Hindlimb muscle (tissue), 1 donor: ENCODE measurements around the gene TMEM120B. TPM values are rescaled to one million over a fixed set of nuclear protein-coding genes. Genes with fewer than 3 reads are reported as not detected.
"Not testable (repeated sequence)": the region's sequence is repeated elsewhere in the genome, so short reads cannot be mapped to it uniquely, and the experiment has no call there.

Source experiments
- DNase-seq: peaks from one replicate; pipeline ENCODE4 v3.0.0-alpha.2; 2013
- polyA plus RNA-seq: library from polyadenylated mRNA; unstranded; fragments of 120-200 nt; gene quantifications from one replicate; pipeline ENCODE4 v1.2.1, GENCODE V29; 2013; ENCODE audit not compliant: insufficient read length

TMEM120B gene
- polyA plus RNA-seq, 1 donor, result 30.4 TPM

GRCh38 chr12:121748571-121749265 is 36.2 kb downstream of the TMEM120B start:
- no peak for DNase-seq

- no peak for DNase-seq
Measured at GRCh38 chr12:121749267-121749666, 36.7 kb downstream of the TMEM120B start.

- DNase-seq, result no peak
Measured at GRCh38 chr12:121750507-121750955, 38.0 kb downstream of the TMEM120B start.

- no peak for DNase-seq
Measured at GRCh38 chr12:121751034-121751433, 38.5 kb downstream of the TMEM120B start.

- no peak for DNase-seq
Measured at GRCh38 chr12:121751749-121752351, 39.3 kb downstream of the TMEM120B start.

- DNase-seq, result no peak
Measured at GRCh38 chr12:121753844-121754264, 41.3 kb downstream of the TMEM120B start.

- DNase-seq, result no peak
Measured at GRCh38 chr12:121754836-121755235, 42.3 kb downstream of the TMEM120B start.

- no peak for DNase-seq
Measured at GRCh38 chr12:121755591-121755990, 43.0 kb downstream of the TMEM120B start.

GRCh38 chr12:121758536-121758935 is 46.0 kb downstream of the TMEM120B start:
- not testable (repeated sequence) for DNase-seq

- DNase-seq, result peak; percentile 59
Measured at GRCh38 chr12:121762269-121762668, 49.7 kb downstream of the TMEM120B start.

- DNase-seq, result no peak
Measured at GRCh38 chr12:121764808-121765207, 52.3 kb downstream of the TMEM120B start.

GRCh38 chr12:121765573-121765972 is 53.0 kb downstream of the TMEM120B start:
- DNase-seq, result no peak

GRCh38 chr12:121766290-121767039 is 53.9 kb downstream of the TMEM120B start:
- no peak for DNase-seq

- no peak for DNase-seq
Measured at GRCh38 chr12:121767525-121768016, 55.0 kb downstream of the TMEM120B start.

- no peak for DNase-seq
Measured at GRCh38 chr12:121769297-121769830, 56.8 kb downstream of the TMEM120B start.

GRCh38 chr12:121769831-121770301 is 57.3 kb downstream of the TMEM120B start:
- no peak for DNase-seq

- DNase-seq, result no peak
Measured at GRCh38 chr12:121770388-121770787, 57.8 kb downstream of the TMEM120B start.

GRCh38 chr12:121770813-121771625 is 58.5 kb downstream of the TMEM120B start:
- DNase-seq, result no peak

- no peak for DNase-seq
Measured at GRCh38 chr12:121773011-121773777, 60.6 kb downstream of the TMEM120B start.

- DNase-seq, result no peak
Measured at GRCh38 chr12:121774968-121775474, 62.5 kb downstream of the TMEM120B start.

- no peak for DNase-seq
Measured at GRCh38 chr12:121775501-121775900, 62.9 kb downstream of the TMEM120B start.
